GM12875 (cell line): ENCODE data around the gene TRIM8.

Experiments
- H3K4me3 ChIP-seq: one replicate; pipeline ENCODE4 v1.5.1; 2011; ENCODE audit warnings: low read depth, low read length, control low read depth
- CTCF ChIP-seq: IDR thresholded peaks from 2 replicates; pipeline ENCODE4 v1.5.1; 2011; ENCODE audit warnings: low read depth, mild to moderate bottlenecking, control low read depth, inconsistent platforms, low read length, moderate library complexity, borderline replicate concordance; ENCODE audit not compliant: insufficient read depth

Gene TRIM8

GRCh38 chr10:102668326-102669107, 24.2 kb downstream of the TRIM8 start:
- no peak for TF ChIP-seq CTCF

DNA sequence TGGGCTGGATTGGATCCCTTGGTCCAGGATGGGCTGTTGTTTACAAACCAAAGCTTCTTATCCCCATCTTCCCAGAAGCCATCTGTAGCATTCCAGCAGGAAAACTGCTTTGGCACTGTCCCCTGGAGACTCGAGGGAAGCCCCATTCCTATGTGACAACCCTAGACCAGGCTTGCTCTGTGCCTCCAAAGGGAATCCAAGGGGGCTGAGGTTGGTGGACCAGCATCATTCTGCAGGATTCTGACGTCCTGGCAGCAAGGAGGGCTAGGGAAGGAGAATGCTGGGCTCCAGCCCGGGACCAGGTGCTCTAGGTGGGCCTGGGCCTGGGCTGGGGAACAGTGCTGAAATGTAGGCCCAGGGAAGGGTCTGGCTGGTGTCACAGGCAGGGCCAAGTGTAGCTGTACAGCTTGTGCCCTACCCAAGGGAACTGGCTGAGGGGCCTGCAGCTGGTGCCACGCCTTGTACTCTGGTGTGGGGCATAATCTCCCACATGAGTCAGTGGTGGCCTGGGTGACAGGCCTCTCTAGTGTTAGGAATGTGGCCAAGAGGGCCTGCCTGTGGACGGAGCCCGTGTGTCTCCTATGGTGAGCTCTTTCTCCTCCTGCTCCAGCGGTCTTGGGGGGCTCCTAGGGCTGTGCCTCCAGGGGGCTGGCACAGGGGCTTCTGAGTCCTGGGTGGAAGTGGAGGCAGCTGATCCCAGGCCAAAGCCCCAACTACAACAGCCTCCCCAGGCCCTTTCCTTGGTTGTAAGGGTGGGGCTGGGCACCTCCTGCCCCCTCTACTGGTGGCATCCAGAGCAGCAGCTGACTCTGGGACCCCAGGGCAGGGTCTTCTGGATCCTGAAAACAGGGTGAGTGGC, 25.2 kb downstream of the TRIM8 start:
- TF ChIP-seq CTCF: peak; percentile 49
- no peak overlapping the region for H3K4me3 ChIP-seq

More at GRCh38 chr10:102668326-102669107, 24.2 kb downstream of the TRIM8 start:
- no peak overlapping the region for H3K4me3 ChIP-seq

- TF ChIP-seq CTCF: no peak
- H3K4me3 ChIP-seq: no peak overlapping the region
Observed at GRCh38 chr10:102670065-102670670, 25.9 kb downstream of the TRIM8 start.

DNA sequence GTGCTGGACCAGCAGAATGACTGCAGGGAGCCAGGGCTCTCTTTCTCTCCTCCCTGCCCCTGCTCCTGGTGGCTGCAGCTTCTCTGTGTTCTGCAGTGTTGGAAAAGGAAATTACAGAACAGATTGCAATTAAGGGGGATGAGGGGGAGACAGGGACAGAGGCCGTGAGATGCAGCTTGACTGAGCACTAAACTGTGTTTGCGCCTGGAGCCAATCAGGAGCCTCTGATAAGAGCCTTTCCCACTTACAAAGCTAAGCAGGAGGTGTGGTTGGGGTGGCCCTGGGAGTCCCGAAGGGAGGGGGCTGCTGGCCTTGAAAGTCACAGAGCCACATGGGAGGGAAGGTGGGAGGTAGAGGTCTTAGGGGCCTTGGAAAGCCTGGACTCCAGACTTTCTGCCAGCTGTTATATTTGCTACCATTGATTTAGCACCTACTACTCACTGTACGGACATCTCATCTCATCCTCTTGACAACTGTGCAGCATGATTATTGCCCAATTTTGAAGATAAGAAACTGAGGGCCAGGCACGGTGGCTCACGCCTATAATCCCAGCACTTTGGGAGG, 26.7 kb downstream of the TRIM8 start:
- no peak for TF ChIP-seq CTCF
- no peak overlapping the region for H3K4me3 ChIP-seq

DNA sequence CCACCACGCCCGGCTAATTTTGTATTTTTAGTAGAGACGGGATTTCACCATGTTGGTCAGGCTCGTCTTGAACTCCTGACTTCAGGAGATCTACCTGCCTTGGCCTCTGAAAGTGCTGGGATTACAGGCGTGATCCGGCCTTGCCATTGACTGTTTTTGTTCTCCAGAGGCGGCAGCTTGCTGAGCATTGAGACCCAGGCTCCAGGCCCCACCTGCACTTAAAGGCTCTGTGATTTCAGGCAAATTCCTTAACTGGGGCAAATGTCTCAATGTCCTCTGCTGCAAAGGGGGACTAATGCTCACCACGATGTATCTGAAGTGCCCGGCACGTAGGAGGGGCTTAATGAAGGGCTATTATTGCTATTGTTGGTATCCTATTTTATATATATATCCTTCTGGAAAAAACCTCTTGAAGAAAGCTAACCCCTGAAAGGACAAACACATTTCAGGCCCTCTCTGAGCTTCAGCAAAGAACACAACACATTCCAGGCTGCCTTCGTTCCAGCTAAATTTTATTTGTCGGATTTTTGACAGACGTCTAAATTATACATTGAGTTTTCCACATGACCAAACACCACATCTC, 29.0 kb downstream of the TRIM8 start:
- no peak overlapping the region for H3K4me3 ChIP-seq
- TF ChIP-seq CTCF: no peak

- H3K4me3 ChIP-seq: no peak overlapping the region
Observed at GRCh38 chr10:102673819-102674511, 29.7 kb downstream of the TRIM8 start.

More at GRCh38 chr10:102673819-102674511, 29.7 kb downstream of the TRIM8 start:
- TF ChIP-seq CTCF: no peak
